ENCODE measurements around the gene ANKS3.
A peak's percentile ranks its signal among the peaks of the same experiment; 100 is the strongest.

ANKS3 gene

DNA sequence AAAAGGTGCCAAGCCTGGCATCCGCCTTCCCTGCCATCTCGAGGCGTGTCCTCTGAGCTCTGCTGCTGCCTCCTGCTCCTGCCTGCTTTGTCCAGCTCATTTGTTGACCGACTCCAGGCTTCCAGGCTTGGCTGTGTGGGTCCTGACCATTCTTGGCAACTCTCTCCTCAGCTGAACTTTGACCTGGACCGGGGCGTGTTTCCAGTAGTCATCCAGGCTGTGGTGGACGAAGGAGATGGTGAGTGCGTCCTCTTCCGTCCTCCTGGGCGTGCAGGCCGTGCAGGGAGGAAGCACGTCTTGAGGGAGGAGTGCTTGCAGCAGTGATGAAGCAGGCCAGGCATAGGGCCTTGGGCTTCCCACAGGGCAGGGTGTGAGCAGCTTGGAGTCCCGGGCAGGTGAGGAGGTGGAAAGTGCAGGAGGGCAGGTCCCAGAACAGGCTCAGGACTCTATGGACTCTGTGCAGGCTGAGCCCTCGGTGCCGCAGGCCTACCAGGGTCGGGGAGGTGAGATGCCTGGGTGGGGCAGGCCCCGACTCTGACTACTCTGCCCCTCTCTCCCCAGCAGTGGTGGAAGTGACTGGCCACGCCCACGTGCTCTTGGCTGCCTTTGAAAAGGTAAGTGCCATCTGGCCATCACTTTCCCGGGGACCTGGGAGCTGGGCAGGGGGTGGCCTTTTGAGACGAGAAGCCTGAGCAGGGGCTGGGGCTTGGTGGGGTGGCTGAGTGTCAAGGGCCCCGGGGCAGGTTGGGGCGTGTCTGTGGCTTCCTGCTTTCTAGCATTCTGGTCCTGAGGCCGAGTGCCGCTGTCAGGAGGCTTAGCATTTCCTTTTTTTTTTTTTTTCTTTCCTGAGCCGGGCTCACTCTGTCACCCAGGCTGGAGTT lies 69.3 kb downstream of the ANKS3 start:
- no peak for DNase-seq

DNA sequence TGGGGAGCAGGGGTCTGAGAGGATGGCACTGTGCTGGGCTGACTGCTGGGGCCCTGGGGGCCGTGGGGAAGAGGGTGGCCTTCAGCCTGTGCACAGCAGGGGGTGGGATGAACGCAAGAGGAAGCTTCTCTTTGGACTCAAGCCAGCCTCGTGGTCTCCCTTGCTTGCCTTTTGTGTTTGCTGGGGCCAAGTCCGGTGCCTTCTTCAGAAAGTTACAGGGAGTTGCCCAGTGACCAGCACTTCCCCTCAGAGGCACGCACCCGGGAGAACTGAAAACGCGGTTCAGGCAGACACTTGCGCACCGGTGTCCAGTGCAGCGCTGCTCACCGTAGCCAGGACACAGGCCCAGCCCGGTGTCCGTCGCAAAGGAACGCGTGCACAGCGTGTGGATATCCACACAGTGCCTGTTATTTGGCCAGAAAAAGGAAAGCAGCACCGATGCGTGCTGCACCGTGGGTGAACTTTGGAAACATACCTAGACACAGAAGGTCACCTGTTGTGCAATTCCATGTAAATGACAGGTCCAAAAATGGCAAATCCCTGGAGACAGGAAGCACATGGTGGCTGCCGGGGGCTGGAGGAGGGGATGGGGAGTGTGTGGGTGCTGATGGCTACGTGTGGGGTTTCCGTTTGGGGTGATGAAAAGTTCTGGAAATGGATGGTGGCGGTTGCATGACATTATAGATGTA lies 70.2 kb downstream of the ANKS3 start:
- no peak for DNase-seq

DNA sequence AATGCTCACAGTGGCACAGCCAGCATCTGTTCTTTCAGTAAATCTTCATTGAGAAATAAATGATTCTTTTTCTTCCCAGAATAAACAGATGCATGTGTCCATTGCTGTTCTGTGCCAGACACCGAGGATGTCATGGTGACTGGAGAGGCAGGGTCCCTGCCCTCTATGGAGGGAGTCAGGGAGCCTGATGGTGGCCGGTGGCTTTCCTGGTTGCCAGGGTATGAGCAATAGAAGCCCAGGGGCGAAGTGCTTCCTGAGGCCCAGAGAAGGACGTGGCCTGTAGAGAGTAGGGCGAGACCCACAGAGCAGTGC lies 70.7 kb downstream of the ANKS3 start:
- no peak for DNase-seq

DNA sequence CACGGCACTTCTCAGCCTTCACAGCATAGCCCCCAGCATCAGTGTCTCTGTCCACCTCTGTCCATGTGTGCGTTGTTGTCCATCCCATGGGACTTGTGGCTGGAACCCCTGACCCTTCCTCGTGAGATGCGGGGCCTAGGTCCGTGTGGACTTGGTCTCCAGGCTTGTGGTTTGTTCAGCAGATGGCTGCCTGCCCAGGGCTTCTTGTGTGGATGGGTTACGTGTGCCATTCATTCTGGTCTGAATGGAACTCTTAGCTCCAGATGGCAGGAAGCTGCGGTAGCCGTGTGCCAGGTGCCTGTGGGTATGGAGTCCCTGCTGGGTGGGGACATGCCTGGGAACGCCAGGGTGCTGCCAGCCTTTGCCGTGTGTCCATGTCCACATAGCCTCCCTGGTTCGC lies 72.4 kb downstream of the ANKS3 start:
- no peak for DNase-seq

DNA sequence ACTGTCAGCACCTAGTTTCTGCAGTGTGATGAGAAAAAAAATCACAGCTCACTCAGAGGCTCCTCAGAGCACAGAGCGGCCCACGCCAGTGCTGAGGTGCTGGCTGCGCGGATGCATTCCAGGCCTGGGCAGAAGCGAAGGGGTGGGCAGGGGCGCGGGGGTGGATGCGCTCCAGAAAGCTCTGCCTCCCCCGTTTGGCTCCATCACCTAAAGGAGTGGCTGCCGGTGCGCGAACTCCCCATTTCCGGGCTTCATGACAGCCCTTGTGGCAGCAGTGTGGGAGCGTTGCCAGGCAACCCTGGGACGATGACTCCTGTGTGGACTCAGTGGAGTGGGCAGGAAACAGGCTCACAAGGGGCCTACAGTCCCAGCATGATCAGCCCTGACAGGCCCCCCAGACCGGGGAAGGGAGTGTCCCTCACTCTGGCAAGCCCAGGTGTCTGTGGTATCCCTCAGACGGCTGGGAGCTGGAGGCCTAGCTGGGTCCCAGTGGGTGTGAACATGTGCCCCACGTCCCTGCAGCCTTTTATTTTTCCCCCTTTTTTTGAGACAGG lies 73.5 kb downstream of the ANKS3 start:
- DNase-seq: peak; percentile 34

DNA sequence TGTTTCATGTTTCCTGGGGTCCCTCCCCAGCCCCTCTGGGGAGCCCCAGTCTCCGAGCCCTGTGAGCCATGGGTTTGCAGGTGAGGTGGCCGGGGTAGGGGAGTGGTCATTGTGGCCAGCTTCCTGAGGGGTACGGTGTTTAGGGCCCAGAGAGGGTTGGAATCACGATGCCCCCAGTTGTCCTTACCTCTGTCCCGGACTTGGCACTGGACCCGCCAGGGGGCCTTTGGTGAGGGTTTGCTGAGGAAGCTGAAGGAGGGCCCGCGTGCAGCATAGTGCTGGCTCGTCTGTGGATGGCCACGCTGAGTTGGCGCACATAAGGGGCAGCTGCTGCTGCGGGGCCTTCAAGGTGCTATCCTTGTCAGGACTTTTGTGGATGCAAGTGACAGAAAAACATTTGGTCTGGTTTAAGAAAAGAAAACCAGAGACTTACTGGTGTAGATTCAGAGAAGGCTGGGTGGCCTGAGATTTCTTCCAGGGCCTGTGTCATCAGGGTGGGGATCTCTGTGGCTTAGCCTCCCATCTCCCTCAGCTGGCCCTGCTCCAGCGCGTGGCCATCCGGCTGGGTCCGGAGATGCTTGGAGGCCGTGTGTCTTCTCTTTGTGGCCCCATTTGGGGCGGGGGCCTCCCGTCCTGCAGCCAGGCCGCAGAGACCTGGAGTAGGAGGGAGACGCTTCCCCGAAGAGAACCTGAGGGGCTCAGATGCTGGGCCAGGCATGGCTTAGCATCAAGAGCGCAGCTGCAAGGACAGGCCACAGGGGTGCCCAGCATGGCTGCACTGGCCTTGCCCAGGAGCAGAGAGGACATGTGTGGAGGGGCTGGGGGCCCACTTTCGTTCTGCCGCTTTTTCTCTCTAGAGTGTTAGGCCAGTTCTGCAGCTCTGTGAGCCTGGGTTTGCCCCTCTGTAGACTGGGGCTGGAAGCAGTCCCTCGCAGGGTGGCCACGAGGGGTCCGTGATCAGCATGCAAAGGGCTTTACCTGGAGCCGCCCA lies 74.4 kb downstream of the ANKS3 start:
- no peak for DNase-seq

DNA sequence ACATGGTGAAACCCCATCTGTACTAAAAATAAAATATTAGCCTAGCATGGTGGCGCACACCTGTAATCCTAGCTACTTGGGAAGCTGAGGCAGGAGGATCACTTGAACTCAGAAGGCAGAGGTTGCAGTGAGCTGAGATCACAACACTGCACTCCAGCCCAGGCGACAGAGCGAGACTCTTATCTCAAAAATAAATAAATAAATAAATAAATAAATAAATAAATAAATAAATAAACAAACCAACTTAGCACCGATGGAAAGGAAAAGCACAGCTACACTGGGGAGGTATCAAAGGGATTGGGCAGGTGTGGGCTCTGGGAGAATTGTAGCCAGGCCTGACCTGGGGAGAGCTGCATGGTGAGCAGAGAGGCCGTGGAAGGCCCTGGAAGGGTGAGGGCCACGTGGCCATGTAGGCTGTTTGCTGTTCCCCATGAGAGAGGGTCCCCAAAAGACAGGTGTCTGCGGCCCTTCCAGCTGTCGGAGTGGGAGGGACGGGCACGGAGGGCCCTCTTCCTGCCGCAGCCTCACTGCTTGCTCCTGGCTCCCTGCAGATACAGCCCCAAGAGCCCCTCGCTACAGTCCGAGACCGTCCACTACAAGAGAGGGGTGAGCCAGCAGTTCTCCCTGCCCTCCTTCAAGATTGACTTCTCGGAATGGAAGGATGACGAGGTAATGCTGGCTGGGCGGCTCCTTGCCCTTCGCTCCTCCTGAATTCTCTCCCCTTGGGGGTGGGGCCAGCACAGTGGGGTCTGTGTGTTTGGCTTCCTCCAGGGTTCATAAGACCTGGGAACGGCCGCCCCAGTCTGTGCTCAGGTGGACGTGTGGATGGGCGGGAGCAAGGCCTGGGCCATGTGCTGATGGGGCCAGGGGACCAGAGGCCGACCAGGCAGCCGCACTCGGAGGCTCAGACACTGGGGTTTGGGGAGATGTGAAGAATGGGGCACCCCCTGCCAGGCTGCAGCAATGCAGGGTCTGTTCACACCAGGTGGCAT lies 77.1 kb downstream of the ANKS3 start:
- no peak for DNase-seq

DNA sequence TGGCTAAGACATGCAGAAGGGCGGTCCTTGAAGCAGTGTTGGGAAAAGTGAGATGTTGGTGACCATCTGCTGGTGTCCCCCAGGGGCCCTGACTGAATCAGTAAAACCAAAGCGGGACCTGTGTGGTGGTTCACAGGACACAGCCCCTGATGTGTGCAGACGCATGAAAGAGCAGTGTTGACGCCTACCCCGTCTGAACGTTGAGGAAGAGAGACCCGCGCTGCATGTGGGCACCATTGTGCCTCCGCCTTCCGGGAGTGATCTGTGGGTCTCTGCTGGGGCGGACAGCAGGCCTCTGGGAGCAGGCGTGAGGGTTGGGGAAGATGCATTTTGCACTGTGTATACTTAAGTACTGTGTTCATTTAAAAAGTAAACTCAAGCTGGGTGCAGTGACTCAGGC lies 77.8 kb downstream of the ANKS3 start:
- DNase-seq: no peak

DNA sequence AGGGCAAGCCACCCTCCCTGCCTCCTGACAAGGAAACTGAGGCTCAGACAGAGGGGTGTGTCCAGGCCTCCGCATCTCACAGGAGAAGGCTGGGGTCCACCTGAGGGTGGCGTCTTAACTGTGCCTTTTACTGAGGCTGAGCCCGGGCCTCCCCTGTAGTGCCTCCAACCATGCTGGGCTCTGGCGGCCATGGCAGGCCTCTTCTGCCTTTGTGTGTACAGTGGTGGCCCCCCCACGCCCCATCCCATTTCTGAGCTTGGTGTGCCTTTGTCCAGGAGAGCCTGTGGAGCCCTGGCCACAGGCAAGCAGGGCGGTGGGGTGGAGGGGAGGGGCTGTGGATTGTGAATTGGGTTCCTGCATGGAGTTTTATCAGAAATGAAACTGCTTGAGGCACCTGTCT lies 78.3 kb downstream of the ANKS3 start:
- DNase-seq: no peak

DNA sequence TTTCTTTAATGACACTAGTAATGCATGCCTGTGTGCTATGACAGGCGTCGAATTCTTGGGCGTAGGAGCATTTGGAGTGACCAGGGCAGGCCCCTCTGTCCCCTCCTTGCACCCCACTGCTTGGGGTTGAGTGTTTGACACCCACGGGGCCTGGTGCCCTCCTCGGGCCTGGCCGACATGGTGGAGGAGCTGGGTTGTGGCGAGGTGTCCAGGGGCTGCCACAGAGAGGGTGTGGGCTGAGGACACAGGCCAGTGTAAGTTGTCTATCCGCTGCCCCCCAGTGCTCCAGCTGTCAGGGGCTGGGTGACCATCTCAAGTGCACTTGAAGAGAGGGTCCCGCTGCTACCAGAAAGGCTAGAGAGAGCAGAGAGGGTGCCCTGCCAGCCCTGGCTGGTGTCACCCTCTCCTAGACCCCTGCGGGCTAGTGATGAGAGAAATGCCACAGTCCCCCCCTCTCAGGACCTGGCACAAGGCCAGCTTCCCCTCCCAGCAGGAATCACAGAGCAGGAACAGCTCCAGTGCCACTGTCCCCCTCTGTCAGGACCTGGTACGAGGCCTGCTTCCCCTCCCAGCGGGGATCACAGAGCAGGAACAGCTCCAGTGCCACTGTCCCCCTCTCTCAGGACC lies 79.0 kb downstream of the ANKS3 start:
- no peak for DNase-seq

DNA sequence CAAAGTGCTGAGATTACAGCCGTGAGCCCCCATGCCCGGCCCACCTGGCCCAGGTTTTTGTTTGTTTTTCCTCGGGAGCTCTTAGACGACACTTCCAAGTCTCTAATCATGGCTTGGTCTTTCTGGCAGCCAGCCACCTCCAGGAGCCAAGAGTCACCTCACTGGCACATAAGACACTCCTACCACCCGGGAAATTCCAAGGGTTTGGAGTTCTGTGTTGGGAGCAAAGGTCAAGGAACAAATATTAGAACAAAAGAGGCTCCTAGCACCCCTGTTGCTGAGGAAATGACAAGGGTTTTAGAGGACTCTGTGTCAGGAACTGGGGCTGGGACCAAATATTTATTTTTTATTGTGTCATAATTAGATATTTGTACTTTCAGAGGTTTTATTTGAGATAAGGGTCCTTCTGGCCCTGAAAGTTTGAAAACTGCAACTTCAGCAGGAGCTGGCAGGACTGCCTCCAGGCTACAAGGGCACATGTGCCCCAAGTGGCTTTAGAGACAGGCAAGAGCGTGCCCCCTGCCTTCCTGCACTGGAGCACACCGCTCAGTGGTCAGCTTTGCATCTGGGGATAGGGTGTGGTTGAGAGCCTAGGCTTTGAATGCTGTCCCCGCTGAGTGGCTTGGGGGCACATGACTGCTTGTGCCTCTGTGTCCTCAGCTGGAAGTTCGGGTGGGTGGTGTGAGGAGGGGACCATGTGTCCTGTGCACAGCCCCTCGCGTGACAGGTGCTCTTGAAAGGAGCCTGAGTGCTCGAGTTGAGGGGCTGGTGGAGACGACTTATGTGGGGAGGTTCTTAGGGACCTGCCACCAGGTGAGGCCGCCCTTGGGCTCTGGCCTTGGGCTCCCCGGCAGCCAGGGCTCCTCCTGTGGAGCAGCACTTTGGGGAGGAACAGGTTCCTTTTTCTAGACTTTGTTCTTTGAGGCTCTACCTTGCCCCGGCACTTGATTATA lies 79.8 kb downstream of the ANKS3 start:
- DNase-seq: no peak

DNA sequence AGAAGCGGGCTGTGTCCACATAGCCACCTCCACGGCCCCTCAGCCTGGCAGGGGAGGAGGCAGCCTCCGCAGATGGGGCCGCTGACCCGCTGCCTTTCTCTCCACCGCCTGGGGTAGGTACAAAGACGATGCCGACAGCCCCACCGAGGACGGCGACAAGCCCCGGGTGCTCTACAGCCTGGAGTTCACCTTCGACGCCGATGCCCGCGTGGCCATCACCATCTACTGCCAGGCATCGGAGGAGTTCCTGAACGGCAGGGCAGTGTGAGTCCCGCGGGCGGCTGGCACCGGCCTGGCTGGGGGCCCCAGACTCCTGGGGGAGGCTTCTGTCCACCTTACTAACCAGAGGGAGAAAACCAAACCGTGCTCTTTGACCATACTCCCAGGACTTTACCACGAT lies 81.5 kb downstream of the ANKS3 start:
- no peak for DNase-seq

DNA sequence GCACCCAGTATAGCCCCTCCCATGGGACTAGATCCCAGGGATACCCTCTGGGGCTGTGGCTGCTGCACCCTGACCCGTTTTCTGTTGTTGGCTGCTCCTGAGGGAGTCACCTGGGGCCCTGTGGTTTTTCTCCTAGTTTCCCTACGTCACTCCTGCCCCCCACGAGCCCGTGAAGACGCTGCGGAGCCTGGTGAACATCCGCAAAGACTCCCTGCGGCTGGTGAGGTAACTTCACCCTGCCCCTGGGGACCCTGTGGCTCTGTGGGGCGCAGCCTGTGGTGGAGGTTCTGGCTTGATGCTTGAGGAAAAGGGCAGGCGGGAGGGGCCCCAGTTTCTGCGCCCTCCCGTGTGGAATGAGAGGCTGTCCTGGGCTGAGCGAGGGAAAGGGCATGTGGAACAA lies 82.2 kb downstream of the ANKS3 start:
- DNase-seq: no peak

DNA sequence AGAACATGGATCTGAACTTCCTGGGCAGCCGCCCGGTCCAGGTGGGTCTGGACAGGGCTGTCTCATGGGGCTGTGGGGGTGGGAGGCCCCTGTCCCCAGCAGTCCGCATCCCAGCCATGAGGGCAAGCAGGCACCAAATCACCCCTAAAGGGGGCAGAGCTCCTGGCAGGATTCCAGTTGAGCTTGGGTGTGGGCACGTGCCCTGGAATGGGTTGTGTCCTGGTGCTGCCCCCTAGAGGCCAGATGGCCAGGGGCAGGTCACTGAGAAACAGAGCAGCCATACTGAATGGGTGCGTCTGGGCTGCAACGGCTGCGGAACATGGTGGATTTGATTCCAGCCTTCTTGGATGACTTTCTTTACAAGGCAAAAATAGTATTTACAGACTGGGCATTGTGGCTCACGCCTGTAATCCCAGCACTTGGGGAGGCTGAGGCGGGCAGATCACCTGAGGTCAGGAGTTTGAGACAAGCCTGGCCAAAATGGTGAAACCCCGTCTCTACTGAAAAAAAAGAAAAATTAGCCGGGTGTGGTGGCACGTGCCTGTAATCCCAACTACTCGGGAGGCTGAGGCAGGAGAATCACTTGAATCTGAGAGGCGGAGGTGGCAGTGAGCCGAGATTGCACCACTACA lies 83.5 kb downstream of the ANKS3 start:
- peak; percentile 84 for DNase-seq

DNA sequence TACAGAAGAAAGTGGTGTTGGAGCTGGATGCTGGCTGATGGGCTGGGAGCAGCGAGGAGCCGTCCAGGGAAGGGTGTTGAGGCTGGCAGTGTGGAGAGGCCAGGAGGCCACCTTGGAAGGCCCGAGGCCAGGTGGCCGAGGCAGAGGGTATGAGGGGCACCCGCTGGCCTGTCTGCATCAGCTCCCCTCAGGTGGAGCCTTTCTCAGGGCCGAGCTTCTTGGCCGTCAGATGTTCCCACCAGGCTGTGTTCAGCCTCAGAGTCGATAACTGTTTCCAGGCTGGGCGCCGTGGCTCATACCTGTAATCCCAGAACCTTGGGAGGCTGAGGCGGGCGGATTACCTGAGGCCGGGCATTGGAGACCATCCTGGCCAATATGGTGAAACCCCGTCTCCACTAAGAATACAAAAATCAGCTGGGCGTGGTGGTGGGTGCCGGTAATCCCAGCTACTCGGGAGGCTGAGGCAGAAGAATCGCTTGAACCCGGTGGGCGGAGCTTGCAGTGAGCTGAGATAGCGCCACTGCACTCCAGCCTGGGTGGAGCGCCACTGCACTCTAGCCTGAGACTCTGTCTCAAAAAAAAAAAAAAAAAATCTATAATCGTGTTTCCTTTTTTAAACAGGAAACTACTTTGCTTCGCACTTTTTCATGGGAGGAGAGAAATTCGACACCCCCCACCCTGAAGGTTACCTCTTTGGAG lies 84.2 kb downstream of the ANKS3 start:
- DNase-seq: peak; percentile 43

DNA sequence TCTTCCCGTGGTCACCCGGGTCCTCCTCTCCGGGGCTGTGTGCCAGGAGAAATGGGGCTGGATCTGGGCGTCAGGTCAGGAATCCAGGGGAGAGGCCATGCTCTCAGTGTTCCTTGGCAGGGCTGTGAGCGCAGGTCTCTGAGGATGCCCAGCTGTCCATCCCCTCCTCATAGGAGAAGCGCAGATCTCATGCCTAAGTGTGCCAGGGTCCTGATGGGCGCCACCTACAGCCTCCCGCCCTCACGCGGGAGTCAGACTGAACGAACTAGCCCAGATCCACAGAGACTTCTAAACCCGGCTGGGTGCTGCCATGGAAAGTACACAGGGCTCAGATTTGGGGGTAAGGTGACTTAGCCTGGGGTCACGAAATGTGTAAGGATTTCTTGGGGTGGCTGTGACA lies 85.2 kb downstream of the ANKS3 start:
- no peak for DNase-seq

DNA sequence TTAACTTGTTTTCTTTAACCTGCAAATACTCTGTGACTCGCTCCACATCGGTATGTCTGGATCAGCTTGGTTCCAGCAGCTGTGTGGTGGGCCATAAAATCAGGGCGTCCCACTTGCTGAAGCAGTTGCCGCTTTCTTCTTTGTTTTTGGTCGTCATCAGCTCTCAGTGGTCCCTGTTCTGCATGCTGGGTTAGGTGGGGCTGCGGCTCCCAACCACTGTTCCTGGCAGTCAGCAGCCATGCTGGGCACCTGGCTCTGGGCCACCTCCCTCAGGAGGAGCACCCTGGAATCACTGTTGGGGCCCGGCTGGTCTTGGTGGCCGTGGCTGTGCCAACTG lies 86.5 kb downstream of the ANKS3 start:
- DNase-seq: no peak

DNA sequence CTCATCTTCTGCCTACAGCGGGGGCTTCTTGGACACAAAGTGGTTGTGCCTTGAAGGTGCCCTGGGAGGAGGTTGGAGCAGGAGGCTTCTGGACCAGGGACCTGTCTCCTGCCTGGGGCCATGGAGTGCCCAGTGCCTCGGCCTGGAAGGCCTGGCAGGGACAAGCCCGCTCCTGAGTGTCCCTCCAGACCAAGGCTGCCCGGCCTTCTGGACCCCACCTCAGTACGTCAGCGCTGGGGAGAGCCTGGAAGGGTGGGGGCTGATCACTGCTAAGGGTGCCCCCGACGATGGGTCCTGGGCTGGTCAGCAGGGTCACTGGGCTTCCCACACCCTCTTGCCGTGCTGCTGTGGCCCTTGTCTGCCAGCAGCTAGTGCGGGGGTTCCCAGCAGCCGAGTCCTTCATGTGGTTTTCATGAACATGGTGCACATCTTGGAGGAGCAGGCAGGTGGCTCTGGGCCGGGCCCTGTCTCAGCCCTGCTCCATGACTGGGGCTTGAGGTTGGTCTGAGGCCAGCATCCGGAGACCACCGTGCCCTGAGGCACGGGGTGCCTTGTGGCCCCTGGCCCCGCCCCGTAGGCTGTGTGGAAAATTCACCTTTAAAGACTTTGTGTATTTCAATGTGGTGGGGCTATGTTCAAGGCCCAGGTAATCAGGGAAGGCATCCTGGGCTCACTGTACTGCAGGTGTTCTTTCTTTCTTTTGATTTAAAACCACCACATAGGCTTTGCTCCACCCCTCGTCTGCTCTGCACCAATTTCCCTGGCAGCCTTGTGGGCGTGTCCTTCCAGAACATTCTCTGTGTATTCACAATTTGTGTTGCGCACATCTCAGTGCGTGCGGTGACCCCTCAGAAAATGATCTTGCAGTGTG lies 87.1 kb downstream of the ANKS3 start:
- DNase-seq: no peak
